OCI-LY1 (cell line): ENCODE data around the gene SLC19A1.

ENCODE experiments used
- H2AFZ ChIP-seq: fragments of 200-600 bp; sonication (generic), shearing (Covaris generic); 2 replicates; pipeline ENCODE4 v1.6.0; 2014; ENCODE audit warnings: antibody characterized with exemption, mild to moderate bottlenecking, low read length
- H3F3A ChIP-seq: fragments of 200-600 bp; sonication (generic), shearing (Covaris generic); 2 replicates; pipeline ENCODE4 v1.6.0; 2014; ENCODE audit warnings: mild to moderate bottlenecking, antibody characterized with exemption, low read length, moderate library complexity; ENCODE audit not compliant: insufficient read depth
- H3K27ac ChIP-seq: fragments of 200-600 bp; sonication (generic); 2 replicates; pipeline ENCODE4 v1.5.1; 2014; ENCODE audit warnings: low read length, mixed run types, mild to moderate bottlenecking, low read depth; ENCODE audit not compliant: poor library complexity, severe bottlenecking
- H3K27me3 ChIP-seq: fragments of 200-600 bp; sonication (generic); 2 replicates; pipeline ENCODE4 v1.6.0; 2014; ENCODE audit warnings: antibody characterized with exemption, mild to moderate bottlenecking, low read length, moderate library complexity; ENCODE audit not compliant: insufficient read depth
- H3K36me3 ChIP-seq: fragments of 200-600 bp; sonication (generic); 2 replicates; pipeline ENCODE4 v1.6.1; 2014; ENCODE audit warnings: mild to moderate bottlenecking, antibody characterized with exemption, low read length, moderate library complexity, mixed read lengths; ENCODE audit not compliant: insufficient read depth
- H3K4me1 ChIP-seq: fragments of 200-600 bp; sonication (generic); 2 replicates; pipeline ENCODE4 v1.5.1; 2014; ENCODE audit warnings: mild to moderate bottlenecking, low read length, moderate library complexity; ENCODE audit not compliant: insufficient read depth, severe bottlenecking
- H3K4me2 ChIP-seq: fragments of 200-600 bp; sonication (generic), shearing (Covaris generic); 2 replicates; pipeline ENCODE4 v1.6.1; 2014; ENCODE audit warnings: low read length
- H3K4me3 ChIP-seq: fragments of 200-600 bp; sonication (generic); 2 replicates; pipeline ENCODE4 v1.5.1; 2014; ENCODE audit warnings: low read length, low read depth, mild to moderate bottlenecking, mixed read lengths; ENCODE audit not compliant: poor library complexity, severe bottlenecking
- H3K79me2 ChIP-seq: fragments of 200-600 bp; shearing (Covaris generic); 2 replicates; pipeline ENCODE4 v1.6.1; 2016; ENCODE audit warnings: mixed run types, low read length, mixed read lengths; ENCODE audit not compliant: insufficient read depth
- H3K9ac ChIP-seq: fragments of 200-600 bp; sonication (generic), shearing (Covaris generic); 2 replicates; pipeline ENCODE4 v1.6.1; 2014; ENCODE audit warnings: mild to moderate bottlenecking, low read length, mixed read lengths
- H3K9me2 ChIP-seq: fragments of 200-600 bp; sonication (generic), shearing (Covaris generic); 2 replicates; pipeline ENCODE4 v1.6.1; 2014; ENCODE audit warnings: low read depth, mild to moderate bottlenecking, low read length, mixed read lengths
- H3K9me3 ChIP-seq: fragments of 200-600 bp; shearing (Covaris generic); 2 replicates; pipeline ENCODE4 v1.6.1; 2014; ENCODE audit warnings: low read length, mixed read lengths
- H4K20me1 ChIP-seq: fragments of 200-600 bp; sonication (generic), shearing (Covaris generic); 2 replicates; pipeline ENCODE4 v1.6.0; 2016; ENCODE audit warnings: mild to moderate bottlenecking, low read length; ENCODE audit not compliant: insufficient read depth
- EZH2 ChIP-seq: fragments of 200-600 bp; sonication (generic), shearing (Covaris generic); IDR thresholded peaks from 2 replicates; pipeline ENCODE4 v1.8.0; 2017; ENCODE audit warnings: borderline replicate concordance, mixed run types, mild to moderate bottlenecking, antibody characterized with exemption, low read length, moderate library complexity, mixed read lengths
- TF ChIP-seq, protein P1 (sequence below): fragments of 200-600 bp; sonication (generic), shearing (Covaris generic); IDR thresholded peaks from 2 replicates; pipeline ENCODE4 v1.5.1; 2017; ENCODE audit warnings: mild to moderate bottlenecking, antibody characterized with exemption, low read length, moderate library complexity, mixed read lengths

Gene SLC19A1

GRCh38 chr21:45514311-45515021 lies 27.8 kb downstream of the SLC19A1 start:
- Histone ChIP-seq H3K9me3 (0 out of 2 replicates have a peak, but pooled peaks cover 4% of the 10 kb centered on the region), H4K20me1 (no peaks in the 10 kb centered on the region), H3K27ac (no peak overlapping the region), H3K4me1 (no peaks in the 10 kb centered on the region), H2AFZ (no peak overlapping the region), H3K9me2 (no peaks in the 10 kb centered on the region), H3K36me3 (peaks cover 14% of the 10 kb centered on the region), H3K27me3 (no peaks in the 10 kb centered on the region), H3K4me2 (no peak overlapping the region), H3K9ac (no peak overlapping the region), H3F3A (no peaks in the 10 kb centered on the region), H3K79me2 (no peaks in the 10 kb centered on the region), H3K4me3 (no peak overlapping the region)
- no peak for TF ChIP-seq EZH2
- TF ChIP-seq, protein P1, sequence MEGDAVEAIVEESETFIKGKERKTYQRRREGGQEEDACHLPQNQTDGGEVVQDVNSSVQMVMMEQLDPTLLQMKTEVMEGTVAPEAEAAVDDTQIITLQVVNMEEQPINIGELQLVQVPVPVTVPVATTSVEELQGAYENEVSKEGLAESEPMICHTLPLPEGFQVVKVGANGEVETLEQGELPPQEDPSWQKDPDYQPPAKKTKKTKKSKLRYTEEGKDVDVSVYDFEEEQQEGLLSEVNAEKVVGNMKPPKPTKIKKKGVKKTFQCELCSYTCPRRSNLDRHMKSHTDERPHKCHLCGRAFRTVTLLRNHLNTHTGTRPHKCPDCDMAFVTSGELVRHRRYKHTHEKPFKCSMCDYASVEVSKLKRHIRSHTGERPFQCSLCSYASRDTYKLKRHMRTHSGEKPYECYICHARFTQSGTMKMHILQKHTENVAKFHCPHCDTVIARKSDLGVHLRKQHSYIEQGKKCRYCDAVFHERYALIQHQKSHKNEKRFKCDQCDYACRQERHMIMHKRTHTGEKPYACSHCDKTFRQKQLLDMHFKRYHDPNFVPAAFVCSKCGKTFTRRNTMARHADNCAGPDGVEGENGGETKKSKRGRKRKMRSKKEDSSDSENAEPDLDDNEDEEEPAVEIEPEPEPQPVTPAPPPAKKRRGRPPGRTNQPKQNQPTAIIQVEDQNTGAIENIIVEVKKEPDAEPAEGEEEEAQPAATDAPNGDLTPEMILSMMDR: no peak

DNA sequence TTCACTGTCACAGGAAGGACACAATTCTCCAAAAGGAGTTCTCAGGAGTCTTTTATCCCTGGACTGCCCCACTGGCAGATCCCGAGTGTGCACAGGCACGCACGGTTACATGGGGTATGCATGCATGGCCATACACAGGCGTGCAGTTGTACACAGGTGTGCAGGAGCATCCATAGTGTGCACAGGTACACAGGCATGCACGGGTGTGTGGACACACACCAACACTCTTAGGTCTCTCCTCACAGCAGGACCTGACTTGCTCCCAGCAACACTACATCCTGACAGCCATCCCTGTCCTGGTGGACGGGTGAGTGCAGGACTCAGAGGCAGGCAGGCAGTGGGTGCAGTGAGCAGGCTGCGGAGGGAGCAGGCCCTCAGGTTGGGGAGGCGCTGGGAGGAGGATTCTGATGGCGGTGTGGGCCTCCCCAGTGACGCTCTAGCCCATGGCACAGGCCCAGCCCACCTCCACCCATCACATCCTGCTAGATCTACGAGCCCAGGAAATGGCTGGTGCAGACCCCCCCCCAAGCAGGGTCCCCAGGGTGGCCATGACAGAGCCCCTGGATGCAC lies 28.4 kb downstream of the SLC19A1 start:
- Histone ChIP-seq H3K27me3 (no peaks in the 10 kb centered on the region), H3K4me2 (no peak overlapping the region), H3K9me3 (0 out of 2 replicates have a peak, but pooled peaks cover 4% of the 10 kb centered on the region), H3K4me1 (no peaks in the 10 kb centered on the region), H3K9me2 (no peaks in the 10 kb centered on the region), H3K9ac (no peak overlapping the region), H3K4me3 (no peak overlapping the region), H3K36me3 (peaks cover 8% of the 10 kb centered on the region), H3K27ac (no peak overlapping the region), H3F3A (no peaks in the 10 kb centered on the region), H2AFZ (no peak overlapping the region), H4K20me1 (no peaks in the 10 kb centered on the region), H3K79me2 (no peaks in the 10 kb centered on the region)
- TF ChIP-seq EZH2: no peak
- TF ChIP-seq, protein P1: no peak

DNA sequence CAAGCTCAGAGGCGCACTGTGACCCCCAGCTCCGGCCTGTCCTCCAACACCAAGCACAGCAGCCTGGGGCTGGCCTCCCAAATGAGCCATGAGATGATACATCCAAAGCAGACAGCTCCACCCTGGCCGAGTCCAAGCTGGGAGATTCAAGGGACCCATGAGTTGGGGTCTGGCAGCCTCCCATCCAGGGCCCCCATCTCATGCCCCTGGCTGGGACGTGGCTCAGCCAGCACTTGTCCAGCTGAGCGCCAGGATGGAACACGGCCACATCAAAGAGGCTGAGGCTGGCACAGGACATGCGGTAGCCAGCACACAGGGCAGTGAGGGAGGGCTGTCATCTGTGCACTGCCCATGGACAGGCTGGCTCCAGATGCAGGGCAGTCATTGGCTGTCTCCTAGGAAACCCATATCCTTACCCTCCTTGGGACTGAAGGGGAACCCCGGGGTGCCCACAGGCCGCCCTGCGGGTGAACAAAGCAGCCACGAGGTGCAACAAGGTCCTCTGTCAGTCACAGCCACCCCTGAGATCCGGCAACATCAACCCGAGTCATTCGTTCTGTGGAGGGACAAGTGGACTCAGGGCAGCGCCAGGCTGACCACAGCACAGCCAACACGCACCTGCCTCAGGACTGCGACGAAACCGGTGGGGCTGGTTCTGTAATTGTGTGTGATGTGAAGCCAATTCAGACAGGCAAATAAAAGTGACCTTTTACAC lies 29.1 kb downstream of the SLC19A1 start:
- no peaks in the 10 kb centered on the region for H4K20me1 ChIP-seq
- no peak overlapping the region for H3K9ac ChIP-seq
- H3K9me3 ChIP-seq: no peaks in the 10 kb centered on the region
- no peaks in the 10 kb centered on the region for H3K4me1 ChIP-seq
- no peak overlapping the region for H2AFZ ChIP-seq
- no peak overlapping the region for H3K4me3 ChIP-seq
- H3K9me2 ChIP-seq: no peaks in the 10 kb centered on the region
- H3K27ac ChIP-seq: no peak overlapping the region
- H3F3A ChIP-seq: no peaks in the 10 kb centered on the region
- 0 out of 2 replicates have a peak, but pooled peaks cover 2% of the 10 kb centered on the region for H3K27me3 ChIP-seq
- TF ChIP-seq, protein P1: no peak
- TF ChIP-seq EZH2: no peak
- no peaks in the 10 kb centered on the region for H3K79me2 ChIP-seq
- H3K4me2 ChIP-seq: no peak overlapping the region
- H3K36me3 ChIP-seq: peaks cover 1% of the 10 kb centered on the region; the same call in 1 of the 2 replicates
